UCSD-AML1 (cell line): Measurements from ENCODE around the gene FOXC2.

ENCODE experiments used
- DNase-seq: peaks from one replicate; lab custom pipeline; 2025; ENCODE audit not compliant: unreplicated experiment; lab: John Stamatoyannopoulos, UW

FOXC2 gene

GRCh38 chr16:86572041-86572521 lies 5.5 kb downstream of the FOXC2 start:
- DNase-seq: no peak

GRCh38 chr16:86572606-86573005 lies 6.0 kb downstream of the FOXC2 start:
- no peak for DNase-seq

- DNase-seq: no peak
Measured at GRCh38 chr16:86573215-86573614, 6.6 kb downstream of the FOXC2 start.

- DNase-seq: no peak
Measured at GRCh38 chr16:86573646-86574508, 7.2 kb downstream of the FOXC2 start.

- DNase-seq: no peak
Measured at GRCh38 chr16:86574646-86575045, 8.0 kb downstream of the FOXC2 start.

GRCh38 chr16:86575095-86575685 lies 8.6 kb downstream of the FOXC2 start:
- no peak for DNase-seq

- peak; percentile 71 for DNase-seq
Measured at GRCh38 chr16:86575754-86576557, 9.3 kb downstream of the FOXC2 start.

- DNase-seq: no peak
Measured at GRCh38 chr16:86576591-86577313, 10.1 kb downstream of the FOXC2 start.

GRCh38 chr16:86577314-86577971 lies 10.8 kb downstream of the FOXC2 start:
- DNase-seq: no peak

GRCh38 chr16:86578061-86578599 lies 11.5 kb downstream of the FOXC2 start, which contains the start of gene FOXL1:
FOXL1 (plus strand) TSS chr16:86578549; CDS start chr16:86578724, 175 bp downstream.
- no peak for DNase-seq

GRCh38 chr16:86578611-86579267 lies 12.1 kb downstream of the FOXC2 start:
- DNase-seq: no peak

- DNase-seq: no peak
Measured at GRCh38 chr16:86579268-86580062, 12.8 kb downstream of the FOXC2 start.

GRCh38 chr16:86580063-86580790 lies 13.6 kb downstream of the FOXC2 start:
- DNase-seq: no peak

GRCh38 chr16:86580791-86581170 lies 14.2 kb downstream of the FOXC2 start:
- no peak for DNase-seq

GRCh38 chr16:86581458-86581857 lies 14.8 kb downstream of the FOXC2 start:
- no peak for DNase-seq

GRCh38 chr16:86584071-86584685 lies 17.5 kb downstream of the FOXC2 start:
- no peak for DNase-seq
